ENCODE data around the gene SPEM2.

SPEM2 gene

DNA sequence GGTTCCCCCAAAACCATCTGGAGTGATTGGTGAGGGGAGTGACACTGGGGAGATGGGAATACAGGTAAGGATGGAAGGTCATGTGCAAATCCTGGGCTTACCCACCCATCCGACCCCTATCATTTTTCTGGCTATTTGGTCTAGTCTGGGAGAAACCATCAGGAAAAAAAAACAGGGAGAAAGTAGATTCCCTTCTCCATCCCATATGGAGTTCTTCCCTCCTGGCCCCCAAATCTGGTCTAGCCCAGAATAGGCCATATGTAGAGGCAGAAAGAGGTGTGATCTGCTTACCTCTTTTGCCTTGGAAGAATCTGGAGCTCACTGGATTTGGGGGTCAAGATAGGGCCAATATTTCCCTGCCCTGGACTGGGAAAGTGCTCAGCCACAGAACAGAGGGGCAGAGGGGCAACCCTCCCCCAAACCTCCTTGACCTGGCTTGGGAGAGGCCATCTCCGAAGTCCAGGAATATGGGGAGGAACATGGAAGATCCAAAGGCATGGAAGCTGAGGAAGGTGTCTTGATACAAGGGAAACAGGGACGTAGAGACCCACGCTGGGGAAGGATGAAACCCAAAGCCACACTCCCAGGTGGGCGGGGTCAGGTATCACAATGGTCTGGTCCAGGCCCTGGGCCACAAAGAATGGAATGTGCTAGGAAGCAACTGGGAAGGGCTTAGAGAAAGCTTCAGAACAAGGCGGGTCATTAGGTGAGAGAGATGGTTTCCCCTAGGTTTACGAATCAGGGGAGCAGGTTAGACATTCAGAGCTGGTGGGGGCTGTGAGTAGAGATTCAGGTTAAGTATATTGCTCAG, 35.6 kb downstream of the SPEM2 start:
- TF ChIP-seq, protein P1, sequence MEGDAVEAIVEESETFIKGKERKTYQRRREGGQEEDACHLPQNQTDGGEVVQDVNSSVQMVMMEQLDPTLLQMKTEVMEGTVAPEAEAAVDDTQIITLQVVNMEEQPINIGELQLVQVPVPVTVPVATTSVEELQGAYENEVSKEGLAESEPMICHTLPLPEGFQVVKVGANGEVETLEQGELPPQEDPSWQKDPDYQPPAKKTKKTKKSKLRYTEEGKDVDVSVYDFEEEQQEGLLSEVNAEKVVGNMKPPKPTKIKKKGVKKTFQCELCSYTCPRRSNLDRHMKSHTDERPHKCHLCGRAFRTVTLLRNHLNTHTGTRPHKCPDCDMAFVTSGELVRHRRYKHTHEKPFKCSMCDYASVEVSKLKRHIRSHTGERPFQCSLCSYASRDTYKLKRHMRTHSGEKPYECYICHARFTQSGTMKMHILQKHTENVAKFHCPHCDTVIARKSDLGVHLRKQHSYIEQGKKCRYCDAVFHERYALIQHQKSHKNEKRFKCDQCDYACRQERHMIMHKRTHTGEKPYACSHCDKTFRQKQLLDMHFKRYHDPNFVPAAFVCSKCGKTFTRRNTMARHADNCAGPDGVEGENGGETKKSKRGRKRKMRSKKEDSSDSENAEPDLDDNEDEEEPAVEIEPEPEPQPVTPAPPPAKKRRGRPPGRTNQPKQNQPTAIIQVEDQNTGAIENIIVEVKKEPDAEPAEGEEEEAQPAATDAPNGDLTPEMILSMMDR (IDR thresholded peaks at IDR 0.05; ENCODE audit: insufficient read depth, missing control alignments), result no peak
- DNase-seq (ENCODE audit: insufficient read length, low spot score), result no peak
- FAIRE-seq, result no peak

- TF ChIP-seq, protein P1 (IDR thresholded peaks at IDR 0.05; ENCODE audit: insufficient read depth, missing control alignments), result no peak
- no peak for FAIRE-seq
- DNase-seq (ENCODE audit: insufficient read length, low spot score), result no peak
Measured at GRCh38 chr17:7462474-7463371, 37.3 kb downstream of the SPEM2 start.

- TF ChIP-seq, protein P1 (IDR thresholded peaks at IDR 0.05; ENCODE audit: insufficient read depth, missing control alignments), result no peak
- DNase-seq (ENCODE audit: insufficient read length, low spot score) (no peak), FAIRE-seq (no peak)
Measured at GRCh38 chr17:7463372-7463846, 38.0 kb downstream of the SPEM2 start.

- TF ChIP-seq, protein P1 (IDR thresholded peaks at IDR 0.05; ENCODE audit: insufficient read depth, missing control alignments), result no peak
- no peak for DNase-seq (ENCODE audit: insufficient read length, low spot score)
- FAIRE-seq, result no peak
Measured at GRCh38 chr17:7464081-7464480, 38.7 kb downstream of the SPEM2 start.

DNA sequence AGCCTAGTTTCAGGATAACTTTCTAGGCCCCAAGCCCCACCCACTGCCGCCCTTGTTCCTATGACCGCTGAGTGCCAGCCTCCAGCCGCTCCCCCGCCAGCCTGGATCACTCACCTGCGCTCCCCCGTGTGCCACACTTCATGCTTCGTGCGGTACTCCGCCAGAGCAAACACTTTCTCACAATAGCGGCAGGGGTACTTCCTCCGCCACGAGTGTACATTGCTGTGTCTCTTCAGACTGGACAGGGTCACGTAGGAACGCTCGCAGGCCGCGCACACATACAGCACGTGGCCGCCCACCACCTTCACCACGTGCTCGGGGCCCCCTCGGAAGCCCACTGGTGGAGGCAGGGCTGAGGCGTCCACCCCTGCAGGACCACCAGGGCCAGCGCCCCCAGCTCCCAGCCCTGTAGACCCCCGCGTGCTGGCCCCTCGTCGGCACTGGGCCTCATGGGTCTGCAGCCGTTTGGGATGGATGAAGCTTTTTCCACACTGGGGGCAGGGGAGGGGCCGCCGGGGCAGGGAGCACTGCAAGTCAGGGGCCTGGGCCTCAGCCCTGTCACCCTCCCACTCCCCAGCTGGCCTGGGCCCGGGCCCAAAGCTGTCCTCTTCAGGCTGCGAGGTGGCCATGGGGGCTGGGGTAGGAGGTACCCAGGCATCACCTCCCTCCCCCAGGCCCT, 40.3 kb downstream of the SPEM2 start:
- DNase-seq (ENCODE audit: insufficient read length, low spot score) (no peak), FAIRE-seq (no peak)
- TF ChIP-seq, protein P1 (IDR thresholded peaks at IDR 0.05; ENCODE audit: insufficient read depth, missing control alignments), result no peak

GRCh38 chr17:7466318-7466638, 40.9 kb downstream of the SPEM2 start:
- DNase-seq (ENCODE audit: insufficient read length, low spot score), result no peak
- TF ChIP-seq, protein P1 (IDR thresholded peaks at IDR 0.05; ENCODE audit: insufficient read depth, missing control alignments), result no peak
- FAIRE-seq, result no peak

Measured in D721Med (cell line).